Measurements from ENCODE around the gene GPT2.

Gene GPT2, protein sequence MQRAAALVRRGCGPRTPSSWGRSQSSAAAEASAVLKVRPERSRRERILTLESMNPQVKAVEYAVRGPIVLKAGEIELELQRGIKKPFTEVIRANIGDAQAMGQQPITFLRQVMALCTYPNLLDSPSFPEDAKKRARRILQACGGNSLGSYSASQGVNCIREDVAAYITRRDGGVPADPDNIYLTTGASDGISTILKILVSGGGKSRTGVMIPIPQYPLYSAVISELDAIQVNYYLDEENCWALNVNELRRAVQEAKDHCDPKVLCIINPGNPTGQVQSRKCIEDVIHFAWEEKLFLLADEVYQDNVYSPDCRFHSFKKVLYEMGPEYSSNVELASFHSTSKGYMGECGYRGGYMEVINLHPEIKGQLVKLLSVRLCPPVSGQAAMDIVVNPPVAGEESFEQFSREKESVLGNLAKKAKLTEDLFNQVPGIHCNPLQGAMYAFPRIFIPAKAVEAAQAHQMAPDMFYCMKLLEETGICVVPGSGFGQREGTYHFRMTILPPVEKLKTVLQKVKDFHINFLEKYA

DNA sequence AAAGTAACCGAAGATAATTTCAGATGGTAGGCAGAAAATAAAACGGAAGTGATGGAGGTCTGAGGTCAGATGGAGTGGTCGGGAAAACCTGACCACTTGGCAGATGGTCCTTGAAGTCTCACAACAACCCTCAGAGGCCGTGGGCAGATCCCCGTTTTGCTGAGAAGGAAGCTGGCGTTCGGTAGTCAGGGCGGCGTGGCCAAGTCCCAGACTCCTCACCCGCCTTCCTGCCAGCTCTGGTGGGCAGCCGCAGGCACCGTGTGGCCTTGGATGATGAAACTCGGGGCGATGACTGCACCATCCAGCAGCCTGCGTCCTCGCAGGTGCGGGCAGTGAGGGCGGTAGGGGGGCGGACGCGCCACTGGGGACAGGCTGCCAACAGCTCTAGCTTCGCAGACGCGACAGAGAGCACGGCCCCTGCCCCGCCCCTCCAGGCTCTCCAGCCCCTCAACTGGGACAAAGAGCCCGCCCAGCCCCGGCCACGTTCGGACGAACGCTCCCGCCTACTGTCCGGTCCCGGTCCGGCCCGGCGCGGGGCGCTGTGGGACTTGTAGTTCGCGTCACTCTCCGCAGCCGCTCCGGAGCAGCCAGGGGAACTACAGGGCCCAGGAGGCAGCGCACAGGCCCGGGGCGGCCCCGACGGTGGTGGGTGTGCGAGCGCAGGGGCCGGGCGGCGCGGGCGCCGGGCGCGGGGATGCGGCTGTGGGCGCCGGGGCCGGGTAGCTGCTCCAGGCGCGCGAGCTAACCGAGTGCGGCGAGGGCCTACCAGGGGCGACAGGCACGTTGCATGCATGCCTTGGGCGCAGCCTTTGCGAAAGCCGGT is at the start of gene GPT2:
TSS of gene GPT2 (plus strand) at position 673 of the 823 bp plus-strand sequence. CDS start 354 bp downstream, outside the sequence.
- DNase-seq (ENCODE audit: low read depth, low spot score) = peak; percentile 89

DNA sequence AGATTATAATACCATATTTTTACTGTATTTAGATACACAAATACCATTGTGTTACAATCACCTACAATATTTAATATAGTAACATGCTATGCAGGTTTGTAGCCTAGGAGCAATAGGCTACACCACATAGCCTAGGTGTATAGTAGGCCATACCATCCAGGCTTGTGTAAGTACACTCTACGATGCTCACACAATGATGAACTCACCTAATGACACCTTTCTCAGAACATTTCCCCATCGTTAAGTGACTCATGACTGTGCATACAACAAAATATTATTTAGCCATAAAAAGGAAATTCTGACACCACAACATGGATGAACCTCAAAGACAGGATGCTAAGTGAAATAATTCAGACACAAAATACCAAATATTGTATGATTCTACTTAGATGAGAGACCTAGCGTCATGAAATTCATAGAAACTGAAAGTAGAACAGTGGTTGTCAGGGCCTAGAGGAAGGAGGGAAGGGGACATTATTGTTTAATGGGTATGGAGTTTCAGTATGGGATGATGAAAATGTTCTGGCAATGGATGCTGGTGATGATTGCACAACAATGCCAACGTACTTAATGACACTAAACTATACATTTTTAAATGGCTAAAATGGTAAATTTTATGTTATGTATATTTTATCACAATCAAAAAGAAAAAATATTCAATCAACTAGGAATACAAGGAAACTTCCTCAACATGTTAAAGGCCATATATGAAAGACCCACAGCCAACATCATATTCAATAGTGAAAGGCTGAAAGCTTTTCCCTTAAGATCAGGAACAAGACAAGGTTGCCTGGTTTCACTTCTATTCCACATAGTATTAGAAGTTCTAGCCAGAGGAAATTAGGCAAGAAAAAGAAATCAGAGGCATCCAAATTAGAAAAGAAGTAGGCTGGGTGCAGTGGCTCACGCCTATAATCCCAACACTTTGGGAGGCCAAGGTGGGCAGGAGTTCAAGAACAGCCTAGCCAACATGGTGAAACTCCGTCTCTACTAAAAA is 47.3 kb upstream of the GPT2 start:
- DNase-seq (ENCODE audit: low read depth, low spot score) = no peak

GRCh38 chr16:46839986-46840443 is 44.1 kb upstream of the GPT2 start:
- no peak for DNase-seq (ENCODE audit: low read depth, low spot score)

DNA sequence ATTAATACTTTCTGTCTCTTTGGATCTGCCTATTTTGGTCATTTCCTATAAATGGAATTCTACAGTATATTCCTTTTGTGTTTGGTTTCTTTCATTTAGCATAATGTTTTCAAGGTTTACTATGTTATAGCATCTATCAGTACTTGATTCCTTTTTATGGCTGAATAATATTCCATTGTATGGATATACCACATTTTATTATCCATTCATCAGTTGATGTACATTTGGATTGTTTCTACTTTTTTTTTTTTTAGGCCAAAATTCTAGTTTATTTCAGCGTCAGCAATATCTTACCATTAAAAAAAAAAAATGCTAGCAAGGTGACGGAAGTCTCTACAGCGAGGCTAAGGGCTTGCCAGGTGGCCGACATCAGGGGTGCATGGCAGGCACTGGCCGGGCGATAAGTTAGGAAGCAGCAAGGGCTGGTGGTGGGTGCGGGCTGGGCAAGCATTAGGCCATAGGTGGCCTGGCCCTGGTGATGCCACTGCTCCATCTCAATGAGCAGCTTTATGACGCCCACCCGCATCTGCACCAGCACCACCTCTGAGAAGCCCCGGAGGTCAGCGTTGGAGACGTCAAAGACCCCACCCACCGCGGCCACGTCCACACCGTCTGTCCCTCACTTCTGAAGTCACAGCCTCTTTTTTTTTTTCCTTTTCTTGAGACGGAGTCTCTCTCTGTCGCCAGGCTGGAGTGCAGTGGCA is 41.8 kb upstream of the GPT2 start:
- DNase-seq (ENCODE audit: low read depth, low spot score) = no peak

- DNase-seq (ENCODE audit: low read depth, low spot score) = no peak
Observed at GRCh38 chr16:46843898-46844642, 40.1 kb upstream of the GPT2 start.

DNA sequence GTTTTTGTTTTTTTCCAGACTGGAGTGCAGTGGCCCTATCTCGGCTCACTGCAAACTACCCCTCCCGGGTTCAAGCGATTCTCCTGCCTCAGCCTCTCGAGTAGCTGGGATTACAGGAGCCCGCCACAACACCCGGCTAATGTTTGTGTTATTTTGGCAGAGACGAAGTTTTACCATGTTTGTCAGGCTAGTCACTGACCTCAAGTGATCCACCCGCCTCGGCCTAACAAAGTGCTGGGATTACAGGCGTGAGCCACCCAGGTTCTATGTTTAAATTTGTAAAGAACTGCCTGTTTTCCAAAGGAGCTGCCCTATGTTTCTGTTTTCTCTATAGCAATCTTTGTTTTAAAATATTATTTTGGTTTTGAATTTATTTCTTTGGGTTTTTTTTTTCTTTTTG is 39.4 kb upstream of the GPT2 start:
- no peak for DNase-seq (ENCODE audit: low read depth, low spot score)

DNA sequence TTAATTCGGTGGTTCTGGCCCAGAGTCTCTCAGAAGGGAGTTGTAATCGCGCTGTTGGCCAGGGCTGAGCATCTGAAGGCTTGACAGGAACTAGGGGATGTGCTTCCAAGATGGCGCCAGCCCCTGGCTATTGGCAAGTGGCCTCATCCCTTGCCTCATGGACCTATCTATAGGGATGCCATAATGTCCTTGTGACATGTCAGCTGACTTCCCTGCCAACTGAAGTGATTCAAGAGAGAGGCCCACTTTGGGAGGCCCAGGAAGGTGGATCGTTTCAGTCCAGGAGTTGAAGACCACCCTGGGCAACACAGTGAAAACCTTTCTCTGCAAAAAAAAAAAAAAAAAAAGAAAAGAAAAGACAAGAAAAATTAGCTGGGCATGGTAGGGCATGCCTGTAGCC is 38.2 kb upstream of the GPT2 start:
- DNase-seq (ENCODE audit: low read depth, low spot score) = no peak

DNA sequence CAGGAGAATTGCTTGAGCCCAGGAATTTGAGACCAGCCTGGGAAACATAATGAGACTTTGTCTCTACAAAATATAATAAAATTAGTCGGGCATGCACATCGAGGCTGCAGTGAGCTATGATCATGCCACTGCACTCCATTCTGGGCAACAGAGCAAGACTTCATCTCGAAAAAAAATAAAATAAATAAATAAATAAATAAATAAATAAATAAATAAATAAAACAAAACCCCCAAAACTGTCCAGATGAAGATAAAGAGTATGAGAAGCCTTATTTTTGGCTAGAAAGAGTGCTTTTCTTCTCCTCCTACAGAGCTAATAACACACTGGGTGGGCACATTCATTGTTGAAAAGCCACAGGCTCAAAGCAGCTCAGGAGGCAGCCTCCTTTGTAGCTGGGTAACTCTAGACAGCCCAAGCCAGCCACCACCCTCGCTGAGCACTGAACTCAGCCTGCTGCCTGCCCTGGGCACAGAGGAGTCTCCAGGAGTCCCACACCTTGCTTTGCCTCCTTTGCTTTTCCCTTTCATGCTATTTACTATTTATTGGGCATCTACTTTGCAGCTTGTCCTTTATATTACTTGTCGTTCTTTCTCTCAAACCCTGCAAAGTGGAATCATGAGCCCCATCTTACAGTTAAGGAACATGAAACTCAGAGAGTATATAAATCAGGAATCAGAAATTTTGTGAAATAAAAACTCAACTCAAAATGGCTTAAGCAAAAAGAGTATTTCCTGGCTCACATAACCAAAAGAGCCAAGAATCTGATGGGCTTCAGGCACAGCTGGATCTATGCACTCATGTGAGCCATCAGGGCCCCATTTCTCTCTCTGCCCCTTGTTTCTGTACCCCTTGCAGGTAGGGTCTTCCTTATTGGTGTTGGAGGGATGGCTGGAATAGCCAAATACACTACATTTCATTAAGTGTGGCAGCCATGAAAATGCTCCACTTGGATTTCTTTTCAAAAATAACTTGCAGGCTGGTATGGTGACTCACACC is 35.1 kb upstream of the GPT2 start:
- DNase-seq (ENCODE audit: low read depth, low spot score) = no peak

- no peak for DNase-seq (ENCODE audit: low read depth, low spot score)
Observed at GRCh38 chr16:46850619-46851555, 33.3 kb upstream of the GPT2 start.

- no peak for DNase-seq (ENCODE audit: low read depth, low spot score)
Observed at GRCh38 chr16:46852130-46852529, 32.0 kb upstream of the GPT2 start.

GRCh38 chr16:46853713-46854443 is 30.3 kb upstream of the GPT2 start:
- DNase-seq (ENCODE audit: low read depth, low spot score) = peak; percentile 74

DNA sequence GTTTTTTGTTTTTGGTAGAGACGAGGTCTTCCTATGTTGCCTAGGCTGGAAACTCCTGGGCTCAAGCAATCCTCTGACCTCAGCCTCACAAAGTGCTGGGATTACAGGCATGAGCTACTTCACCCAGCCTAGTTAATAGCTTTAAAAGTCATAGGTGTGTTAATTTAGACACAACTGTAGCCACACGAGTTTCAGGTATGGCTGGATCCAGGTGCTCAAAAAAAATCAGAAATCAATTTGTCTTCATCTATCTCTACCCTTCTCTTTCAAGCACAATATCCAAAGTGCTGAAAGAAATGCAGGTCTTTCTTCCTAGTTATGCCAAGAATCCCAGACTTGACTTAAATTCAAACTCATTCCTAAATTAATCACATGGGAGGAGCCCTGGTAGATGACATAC is 29.3 kb upstream of the GPT2 start:
- DNase-seq (ENCODE audit: low read depth, low spot score) = no peak

DNA sequence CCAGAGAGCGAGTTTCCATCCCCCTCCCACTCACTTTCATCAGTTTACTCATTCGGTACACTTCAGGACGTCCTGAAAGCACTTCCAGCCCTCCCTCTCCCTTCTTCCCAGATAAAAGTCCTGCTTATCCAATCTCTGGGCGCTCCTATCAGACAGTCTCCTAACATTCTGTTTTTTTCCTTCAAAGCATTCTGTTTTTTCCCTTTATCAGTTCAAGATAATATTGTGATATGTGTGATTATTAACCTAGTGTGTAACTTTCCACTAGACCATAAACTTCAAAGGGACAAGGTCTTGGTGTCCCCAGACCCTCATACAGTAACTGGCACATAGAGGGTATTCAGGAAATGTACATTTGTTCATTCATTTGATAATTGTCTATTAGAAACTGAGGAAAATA is 28.8 kb upstream of the GPT2 start:
- no peak for DNase-seq (ENCODE audit: low read depth, low spot score)

DNA sequence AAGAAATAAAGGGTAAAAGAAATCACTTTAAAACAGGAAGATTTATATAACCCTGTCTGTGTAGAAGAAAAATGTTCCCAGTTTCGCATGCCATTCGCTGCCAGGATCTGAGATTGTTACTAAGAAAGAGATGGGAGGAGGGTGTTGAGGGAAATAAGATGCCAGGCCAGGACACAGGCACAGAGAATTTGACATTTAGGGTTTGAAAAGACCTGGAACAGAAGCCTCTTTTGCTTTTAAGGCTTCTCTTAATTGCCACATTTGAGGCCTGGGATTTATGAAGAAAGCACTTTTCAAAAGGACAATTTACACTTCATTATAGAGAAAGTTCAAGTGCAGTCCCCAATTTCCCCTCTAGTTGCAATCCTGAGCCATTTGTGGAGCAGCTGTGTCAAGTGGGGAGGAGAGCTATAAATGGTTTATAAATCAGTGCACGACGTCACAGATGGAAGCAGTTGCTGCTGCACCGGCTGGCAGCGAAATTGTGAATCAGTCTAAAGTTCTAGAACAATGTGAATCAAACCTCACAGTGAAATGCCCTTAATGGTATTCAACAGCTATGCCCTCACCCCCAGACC is 26.7 kb upstream of the GPT2 start:
- no peak for DNase-seq (ENCODE audit: low read depth, low spot score)

GRCh38 chr16:46858151-46858550 is 26.0 kb upstream of the GPT2 start:
- DNase-seq (ENCODE audit: low read depth, low spot score) = no peak

- DNase-seq (ENCODE audit: low read depth, low spot score) = no peak
Observed at GRCh38 chr16:46859719-46860152, 24.4 kb upstream of the GPT2 start.
